Mesenteric fat pad (tissue), 1 donor: ENCODE data around the gene FAM120B. TPM values are rescaled to one million over a fixed set of nuclear protein-coding genes. Genes with fewer than 3 reads are reported as not detected.
A peak's percentile ranks its signal among the peaks of the same experiment; 100 is the strongest.
"Not testable (repeated sequence)": the region's sequence is repeated elsewhere in the genome, so short reads cannot be mapped to it uniquely, and the experiment has no call there.

Source experiments
- DNase-seq: peaks from one replicate; pipeline ENCODE4 v3.0.0-alpha.2; 2020; ENCODE audit warnings: low spot score
- long read RNA-seq: library from polyadenylated mRNA; unstranded; transcript quantifications from one replicate; pipeline ENCODE4 v2.0.0, GENCODE V29; 2020
- total RNA-seq: library from RNA; stranded (reverse); fragmentation: NEBNext Ultra II Directional; extraction: Animal tissue kit (Norgen Biotek cat#: 25700); gene quantifications from one replicate; pipeline ENCODE4 v1.2.1, GENCODE V29; 2021
- donor health status: DM: yes; HTN: yes; CAD: no.

Gene FAM120B, protein sequence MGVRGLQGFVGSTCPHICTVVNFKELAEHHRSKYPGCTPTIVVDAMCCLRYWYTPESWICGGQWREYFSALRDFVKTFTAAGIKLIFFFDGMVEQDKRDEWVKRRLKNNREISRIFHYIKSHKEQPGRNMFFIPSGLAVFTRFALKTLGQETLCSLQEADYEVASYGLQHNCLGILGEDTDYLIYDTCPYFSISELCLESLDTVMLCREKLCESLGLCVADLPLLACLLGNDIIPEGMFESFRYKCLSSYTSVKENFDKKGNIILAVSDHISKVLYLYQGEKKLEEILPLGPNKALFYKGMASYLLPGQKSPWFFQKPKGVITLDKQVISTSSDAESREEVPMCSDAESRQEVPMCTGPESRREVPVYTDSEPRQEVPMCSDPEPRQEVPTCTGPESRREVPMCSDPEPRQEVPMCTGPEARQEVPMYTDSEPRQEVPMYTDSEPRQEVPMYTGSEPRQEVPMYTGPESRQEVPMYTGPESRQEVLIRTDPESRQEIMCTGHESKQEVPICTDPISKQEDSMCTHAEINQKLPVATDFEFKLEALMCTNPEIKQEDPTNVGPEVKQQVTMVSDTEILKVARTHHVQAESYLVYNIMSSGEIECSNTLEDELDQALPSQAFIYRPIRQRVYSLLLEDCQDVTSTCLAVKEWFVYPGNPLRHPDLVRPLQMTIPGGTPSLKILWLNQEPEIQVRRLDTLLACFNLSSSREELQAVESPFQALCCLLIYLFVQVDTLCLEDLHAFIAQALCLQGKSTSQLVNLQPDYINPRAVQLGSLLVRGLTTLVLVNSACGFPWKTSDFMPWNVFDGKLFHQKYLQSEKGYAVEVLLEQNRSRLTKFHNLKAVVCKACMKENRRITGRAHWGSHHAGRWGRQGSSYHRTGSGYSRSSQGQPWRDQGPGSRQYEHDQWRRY
- total RNA-seq: 27.8 TPM
- long read RNA-seq, full-length matches to known transcripts: 32 of 74 reads
- long read RNA-seq, partial matches to known transcripts: 18 of 74 reads
- long read RNA-seq, other reads (novel, unspliced or antisense): 24 of 74 reads

DNA sequence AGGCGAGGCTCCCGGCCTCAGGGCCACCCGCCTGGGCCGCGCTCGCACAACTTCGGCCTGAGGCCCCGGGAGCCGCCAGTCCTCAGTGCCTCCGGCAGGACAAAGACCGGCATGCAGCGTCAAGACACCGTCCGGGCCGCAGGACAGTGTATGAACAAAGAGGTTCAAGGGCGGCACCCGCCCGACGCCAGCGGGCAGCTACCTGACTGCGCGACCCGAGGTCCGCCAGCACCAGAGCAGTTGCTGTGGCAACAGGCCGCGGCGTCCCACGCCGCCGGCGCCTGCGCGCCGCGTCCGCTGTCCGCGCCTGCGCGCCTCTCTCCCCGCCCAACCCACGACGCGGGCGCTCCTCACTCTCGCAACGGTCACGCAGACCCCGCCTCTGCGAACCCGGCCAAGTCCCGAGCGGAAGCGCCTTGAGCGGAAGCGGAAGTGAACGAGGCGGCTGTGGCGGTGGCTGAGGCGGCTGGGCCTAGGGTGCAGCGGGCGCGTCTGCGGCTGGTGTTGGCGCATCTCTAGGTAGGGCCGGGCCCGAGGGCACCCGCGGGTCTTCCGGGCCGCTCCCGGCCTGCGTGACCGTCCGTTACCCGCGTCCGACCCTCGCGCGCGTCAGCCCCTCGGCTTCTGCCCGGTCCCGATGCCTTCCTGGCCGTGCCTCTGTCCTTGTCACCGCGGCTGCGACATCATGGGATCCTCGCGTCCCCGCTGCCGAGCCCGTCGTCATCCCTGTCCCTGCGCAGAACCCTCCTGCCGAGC lies at the start of gene FAM120B:
Gene FAM120B, plus strand, starts transcription at position 435 of the 756 bp plus-strand sequence. CDS start 10,633 bp downstream, outside the sequence.
- peak; percentile 99 for DNase-seq

DNA sequence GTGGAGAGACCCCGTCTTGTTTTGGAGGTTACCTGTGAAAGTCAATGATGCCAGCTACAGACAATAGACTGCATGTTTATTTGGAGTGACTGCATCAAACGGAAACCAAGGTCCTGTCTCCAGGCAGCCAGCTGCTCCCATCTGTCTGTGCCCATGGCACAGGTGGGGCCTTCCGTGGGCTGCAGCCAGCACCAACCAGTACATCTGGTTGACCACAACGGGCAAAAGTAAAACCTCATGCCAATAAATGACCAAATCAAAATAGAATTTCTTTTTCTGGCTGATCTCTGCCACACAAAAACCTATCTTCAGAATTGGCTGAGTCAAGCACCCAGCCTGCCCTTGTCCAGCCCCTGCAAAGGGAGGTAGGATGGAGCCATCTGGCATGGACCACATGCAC lies 49.2 kb upstream of the FAM120B start:
- DNase-seq: no peak

DNA sequence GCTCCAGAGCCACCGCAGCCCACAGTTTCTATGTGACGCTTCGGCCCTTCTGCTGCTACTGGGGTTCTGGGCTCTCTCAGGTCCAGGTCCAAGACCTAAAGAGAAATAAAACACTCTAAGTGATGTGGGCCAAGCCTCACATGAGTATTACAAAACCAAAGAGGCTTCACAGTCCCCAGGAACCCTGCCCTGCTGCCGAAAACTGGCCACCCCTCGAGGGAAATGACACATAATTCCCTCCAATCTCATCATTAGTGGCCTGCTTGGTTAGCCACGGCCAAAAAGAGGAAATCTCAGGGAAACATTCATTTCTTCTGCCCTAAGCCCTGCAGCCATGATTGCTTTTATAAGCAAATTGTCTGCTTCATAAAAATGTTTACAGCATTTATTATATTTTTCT lies 48.2 kb upstream of the FAM120B start:
- DNase-seq: no peak

DNA sequence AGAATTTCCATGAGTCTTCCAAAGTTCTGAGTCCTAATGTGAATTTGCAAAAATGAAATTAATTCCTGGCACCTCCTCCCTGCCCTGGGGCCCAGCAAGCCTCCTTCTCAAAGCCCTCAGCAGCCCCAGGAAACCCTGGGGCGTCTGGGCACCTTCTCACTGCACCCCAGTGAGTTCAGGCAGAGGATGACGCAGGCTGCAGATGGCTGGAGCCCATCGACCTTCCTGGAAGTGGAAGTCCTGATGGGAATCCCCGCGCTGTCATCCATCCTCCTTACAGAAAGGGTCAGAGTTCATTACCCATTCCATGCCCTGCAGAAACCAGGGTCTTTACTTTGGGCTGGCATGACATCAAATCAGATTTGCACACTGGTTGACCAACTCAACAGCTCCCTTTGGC lies 47.3 kb upstream of the FAM120B start:
- DNase-seq: no peak

DNA sequence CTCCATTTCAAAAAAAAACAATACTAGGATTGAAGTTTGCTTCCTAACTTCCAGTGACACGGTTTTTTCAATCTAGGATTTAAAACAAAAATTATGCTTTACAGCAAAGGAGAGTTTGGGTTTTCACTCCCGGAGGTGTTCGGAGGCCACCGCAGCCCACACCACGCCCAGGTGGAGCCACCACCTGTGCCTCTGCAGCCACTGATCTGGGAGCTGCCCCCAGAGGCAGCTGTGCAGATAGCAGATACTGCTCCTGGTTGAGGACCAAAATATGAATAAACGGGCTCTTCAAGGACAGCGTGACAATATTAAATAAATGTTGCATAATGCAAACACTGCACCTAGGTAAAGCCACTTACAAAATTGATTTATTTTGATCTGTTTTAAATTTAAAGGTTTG lies 45.9 kb upstream of the FAM120B start:
- DNase-seq: no peak

DNA sequence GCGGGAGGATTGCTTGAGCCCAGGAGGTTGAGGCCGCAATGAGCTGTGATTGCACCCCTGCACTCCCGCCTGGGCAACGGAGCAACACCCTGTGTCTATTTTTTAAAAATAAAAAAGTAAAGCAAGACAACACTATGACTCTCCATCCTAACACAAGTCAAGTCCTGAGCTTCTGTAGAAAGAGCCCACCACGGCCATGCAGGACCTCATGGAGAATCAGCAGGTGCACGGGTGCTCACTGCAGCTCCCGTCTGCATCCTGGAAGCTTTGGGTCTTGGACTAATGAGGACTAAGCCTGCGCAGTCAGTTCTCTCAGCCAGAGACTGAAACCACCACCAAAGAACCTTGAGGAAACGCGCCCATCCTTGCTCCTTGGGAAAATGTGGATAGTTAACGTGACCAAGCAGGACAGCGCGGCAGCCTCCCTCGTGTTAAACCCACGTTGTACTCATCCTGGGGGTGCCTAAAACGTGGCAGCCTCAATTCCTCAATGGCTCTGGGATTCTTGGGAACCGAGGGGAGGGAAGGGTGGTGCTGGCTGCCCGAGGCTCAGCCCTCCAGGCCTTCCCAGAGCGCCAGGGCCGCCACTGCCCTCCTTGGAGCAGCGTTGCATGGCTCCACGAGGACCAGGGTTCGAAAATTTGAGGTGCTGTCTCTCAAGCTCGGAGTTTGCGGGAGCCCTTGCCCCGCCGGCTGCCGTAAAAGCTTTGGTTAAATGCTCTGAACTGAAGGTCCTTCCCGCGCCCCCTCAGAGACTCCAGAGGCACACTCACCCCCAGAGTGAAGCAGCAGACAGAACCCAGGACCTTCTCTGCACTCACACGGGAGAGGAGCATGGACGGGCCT lies 44.7 kb upstream of the FAM120B start:
- no peak for DNase-seq

DNA sequence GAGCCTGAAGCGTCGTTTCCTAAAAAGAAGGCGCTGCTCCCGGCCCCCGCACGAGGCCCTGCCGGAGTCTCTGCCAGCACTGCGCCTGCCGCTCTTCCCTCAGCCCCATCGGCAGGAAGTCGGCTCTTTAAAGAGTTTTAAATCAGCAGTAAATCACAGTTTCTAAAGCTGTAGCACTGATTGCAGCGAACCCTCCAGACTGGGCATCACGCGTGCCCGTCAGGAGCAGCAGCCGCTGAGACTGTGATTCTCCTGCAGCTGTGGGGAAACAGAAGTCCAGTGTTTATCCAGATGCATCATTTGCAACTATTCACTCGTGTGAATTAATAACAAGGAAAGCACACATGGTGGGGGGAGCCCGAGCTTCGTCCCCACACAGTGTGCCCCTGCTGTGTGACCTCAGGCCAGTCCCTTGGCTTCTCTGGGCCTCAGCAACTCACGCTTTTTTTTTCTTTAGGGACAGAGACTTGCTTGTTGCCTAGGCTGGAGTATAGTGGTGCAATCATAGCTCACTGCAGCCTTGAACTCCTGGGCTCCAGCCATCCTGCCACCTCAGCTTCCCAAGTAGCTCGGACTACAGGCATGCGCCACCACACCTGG lies 44.0 kb upstream of the FAM120B start:
- no peak for DNase-seq

DNA sequence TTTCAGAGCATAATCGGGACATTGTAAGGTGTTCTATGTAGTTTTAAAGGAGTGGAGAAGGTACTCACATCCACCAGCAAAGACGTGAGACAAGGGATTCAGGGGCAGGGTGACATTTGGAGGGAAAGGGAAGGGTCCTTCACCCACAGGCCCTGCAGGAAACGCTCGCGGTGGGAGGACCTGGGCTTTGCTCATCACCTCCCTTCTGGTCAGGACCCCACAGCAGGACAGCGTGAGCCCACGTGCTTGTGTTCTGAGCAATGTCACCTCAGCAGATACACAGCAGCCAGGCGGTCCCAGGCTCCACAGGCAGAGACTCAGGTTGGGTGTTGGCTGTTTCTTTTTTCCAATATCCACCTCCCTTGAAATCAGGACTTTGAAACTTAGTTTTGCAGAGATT lies 43.1 kb upstream of the FAM120B start:
- DNase-seq: no peak

DNA sequence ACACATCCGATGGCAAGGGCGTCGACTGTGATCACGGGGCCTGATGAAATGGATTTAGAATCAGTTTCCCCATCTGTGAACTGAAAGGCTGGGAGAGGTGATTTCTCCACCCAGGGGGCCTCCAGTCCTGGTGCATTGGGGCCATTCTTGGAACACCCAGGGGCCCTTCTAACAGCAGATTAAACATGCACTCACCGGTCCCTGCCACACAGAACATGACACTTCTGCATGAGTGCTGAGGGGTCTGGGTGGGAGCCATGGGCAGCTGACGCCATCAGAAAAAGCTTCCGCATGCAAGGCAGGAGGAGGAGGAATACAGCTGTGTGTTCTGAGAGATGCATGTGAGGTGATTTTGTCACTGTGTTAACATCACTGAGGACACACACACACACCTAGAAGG lies 42.5 kb upstream of the FAM120B start:
- DNase-seq: no peak

DNA sequence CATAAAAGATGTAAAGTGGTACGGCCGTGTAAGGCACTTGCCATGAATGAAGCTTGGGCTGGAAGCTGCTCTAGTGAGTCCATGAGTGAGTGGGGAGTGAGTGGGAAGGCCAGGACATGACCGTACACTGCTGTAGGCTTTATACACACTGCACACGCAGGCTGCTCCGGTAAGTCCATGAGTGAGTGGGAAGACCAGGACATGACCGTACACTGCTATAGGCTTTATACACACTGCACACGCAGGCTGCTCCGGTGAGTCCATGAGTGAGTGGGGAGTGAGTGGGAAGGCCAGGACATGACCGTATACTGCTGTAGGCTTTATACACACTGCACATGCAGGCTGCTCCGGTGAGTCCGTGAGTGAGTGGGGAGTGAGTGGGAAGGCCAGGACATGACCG lies 41.9 kb upstream of the FAM120B start:
- not testable (repeated sequence) for DNase-seq

DNA sequence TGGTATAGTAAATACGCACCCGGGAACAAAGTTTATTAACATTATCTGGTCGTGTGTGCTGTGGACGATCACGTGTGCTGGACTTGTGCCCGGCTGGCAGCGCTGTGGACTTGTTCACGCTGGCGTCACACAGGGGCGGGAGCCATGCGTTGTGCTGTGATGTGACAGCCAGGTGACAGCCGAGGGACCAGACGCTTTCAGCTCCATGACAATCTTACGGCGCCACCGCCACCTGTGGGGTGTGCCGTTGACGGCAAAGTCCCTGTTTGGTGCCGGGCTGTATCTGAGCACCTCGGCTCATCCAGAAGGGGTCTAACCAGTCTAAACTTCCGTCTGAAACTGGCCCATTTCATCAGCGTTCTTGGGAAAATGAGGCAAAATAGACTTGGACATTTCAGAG lies 40.9 kb upstream of the FAM120B start:
- DNase-seq: no peak

DNA sequence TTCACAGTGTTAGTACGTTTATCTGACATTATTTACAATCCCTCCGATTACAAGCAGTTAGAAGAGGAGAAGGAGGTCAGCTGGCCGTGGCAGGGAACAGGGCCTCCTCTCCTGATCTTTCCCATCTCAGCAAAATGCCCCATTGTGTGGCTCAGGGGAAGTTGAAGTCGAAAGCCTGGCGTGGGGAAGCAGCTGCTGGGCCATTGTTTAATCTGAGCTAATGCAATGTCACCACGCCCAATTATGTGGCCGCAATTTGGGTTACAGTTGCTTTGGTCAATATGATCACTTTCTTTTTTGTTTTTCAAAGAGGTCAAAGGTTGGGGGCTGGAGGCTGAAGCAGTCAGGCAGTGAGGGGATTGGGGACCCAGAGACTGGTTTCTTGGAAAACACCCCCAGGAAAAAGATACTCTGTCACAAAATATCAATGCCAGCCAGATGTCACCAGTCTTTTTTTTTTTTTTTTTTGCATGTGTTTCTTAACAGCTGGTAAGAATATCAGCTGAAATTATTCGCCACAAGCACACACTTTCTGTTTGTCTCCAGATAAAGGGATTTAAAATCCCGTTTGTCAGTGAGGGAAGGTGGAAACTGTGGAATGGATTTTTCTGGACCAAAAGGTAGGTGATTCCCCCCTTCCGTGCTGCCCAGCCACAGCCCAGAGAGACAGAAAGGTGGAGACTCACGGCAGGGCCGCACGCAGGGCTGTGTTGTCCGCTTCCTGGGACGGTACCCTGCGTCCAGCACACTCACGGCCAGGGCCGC lies 40.3 kb upstream of the FAM120B start:
- no peak for DNase-seq

DNA sequence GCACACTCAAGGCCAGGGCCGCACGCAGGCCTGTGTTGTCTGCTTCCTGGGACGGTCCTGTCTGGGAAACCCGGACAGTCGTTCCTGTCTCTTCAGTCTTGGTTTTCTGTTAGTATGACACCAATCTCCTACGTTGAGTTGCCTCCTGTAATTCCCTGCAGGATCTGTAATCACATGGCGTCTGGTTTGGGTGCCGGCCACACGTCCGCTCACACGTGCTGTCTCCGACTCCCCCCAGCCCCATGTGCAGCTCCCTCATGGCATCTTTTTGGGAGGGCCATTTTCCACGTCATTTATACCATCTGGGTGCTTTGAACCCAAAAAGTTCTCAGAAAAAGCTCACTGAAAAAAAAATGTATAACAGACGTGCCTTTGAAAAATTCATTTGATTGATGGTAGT lies 38.9 kb upstream of the FAM120B start:
- DNase-seq: no peak

DNA sequence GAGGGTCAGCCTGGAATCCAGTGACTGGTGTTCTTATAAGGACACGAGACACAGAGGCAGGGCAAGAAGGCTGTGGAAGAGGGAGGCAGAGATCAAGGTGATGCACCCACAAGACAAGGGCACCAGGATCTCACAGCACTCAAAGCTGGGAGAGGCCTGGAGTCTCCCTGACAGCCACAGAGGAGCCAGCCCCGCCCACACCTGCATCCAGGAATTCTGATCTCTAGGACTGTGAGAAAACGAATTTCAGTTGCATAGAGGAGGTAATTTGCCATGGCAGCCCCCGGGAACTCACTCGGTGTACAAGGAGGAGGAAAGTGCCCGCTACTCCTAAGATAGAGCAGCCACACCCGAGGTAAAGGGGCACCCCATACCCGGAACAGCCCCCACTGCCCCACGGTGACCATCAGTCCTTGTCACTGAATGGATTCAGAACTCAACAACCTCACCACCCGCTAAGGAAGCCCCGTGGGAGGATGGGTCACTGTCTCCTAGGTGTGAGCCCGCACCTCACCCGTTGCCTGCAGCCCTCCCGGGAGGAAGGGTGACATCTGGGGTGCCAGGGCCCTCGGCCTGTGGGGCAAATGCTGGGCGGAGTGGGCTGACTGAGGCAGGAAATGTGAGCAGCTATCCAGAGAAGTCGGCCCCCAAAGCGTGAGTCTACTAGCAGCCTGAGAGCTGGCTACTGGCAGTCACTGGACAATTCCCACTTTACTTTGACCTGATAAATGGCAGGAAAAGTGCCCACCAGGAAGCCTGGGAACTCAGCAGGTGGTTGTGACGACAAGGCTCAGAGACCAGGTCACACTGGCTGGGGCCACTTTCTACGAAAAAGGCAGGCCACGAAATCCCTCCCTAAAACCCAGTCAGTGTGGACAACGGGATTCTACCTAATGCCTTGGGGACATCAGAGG lies 38.1 kb upstream of the FAM120B start:
- no peak for DNase-seq

DNA sequence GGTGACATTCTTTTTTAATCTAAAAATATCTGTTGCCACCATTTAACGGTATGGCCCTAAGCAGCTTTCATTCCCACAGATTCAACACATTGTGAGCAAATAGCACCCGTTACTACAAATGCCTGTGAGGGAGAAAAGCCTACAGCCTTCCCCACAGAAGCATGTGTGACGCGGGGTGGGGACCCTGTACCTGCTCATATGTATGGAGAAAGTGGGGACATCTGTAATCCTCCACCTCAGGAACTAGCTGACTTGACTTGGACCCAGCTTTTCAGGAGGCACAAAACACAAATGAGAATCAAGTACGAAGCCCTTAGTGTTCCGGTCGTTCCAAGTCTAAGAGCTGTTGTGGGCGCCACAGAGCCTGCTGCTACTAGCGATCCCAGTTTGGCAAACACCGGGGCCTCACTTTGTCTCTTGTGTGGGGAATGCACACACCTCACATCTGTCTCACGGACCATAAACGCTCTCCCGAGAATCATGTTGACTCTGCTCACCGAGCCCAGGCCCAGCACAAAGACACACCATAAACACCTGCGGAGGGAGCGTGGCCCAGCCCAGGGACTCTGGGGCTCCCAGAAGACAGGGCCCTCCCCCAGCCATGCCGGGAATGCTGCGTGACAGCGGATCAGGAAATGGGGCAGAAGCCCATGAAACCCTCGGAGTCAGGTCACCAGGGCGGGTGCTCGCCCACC lies 37.3 kb upstream of the FAM120B start:
- no peak for DNase-seq

DNA sequence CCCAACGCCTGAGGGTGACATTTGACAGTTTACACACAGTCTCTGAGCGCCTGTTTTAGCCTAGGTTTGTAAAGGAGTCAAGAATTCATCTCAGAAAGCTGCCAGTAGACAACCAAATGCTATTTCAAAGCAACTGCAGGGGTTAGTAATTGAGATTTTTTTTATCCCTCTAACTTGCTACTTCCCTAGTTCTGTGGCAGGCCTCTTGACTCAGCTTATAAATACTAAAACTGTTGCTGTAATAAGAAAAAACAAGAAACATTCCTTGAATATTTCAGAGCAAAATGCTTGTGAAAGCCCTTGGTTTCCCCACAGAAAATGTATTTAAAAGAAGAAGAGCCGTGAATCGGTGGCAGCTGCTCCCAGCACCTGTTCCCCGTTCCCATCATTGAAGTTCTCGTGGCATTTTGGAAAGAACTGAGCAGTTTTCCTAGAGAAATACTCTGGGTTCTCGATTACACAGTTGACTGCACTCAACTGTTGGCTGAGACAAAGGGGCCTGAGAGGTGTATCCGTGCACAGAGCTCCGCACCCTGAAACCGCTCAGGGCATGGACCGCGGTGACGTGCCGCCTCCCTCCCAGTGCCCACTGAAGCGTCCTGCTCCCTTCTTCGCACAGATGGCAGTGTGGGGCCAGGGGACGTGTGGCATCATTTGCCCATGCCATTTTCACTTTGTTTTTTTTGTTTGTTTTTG lies 36.6 kb upstream of the FAM120B start:
- no peak for DNase-seq
